Ascending aorta (tissue), 2 donors: ENCODE measurements around the gene SIRT5. TPM values are rescaled to one million over a fixed set of nuclear protein-coding genes. Genes with fewer than 3 reads are reported as not detected.
A peak's percentile ranks its signal among the peaks of the same experiment; 100 is the strongest.

ENCODE experiments used
- DNase-seq, 2 donors: peaks; one replicate each; pipeline ENCODE4 v3.0.0-alpha.2; 2019; ENCODE audit warnings: low spot score in 2 of 2
- H3K27ac ChIP-seq, 2 donors: fragments of 200-600 bp; sonication (generic); one replicate each; pipeline ENCODE4 v1.5.1; 2016 to 2017; ENCODE audit warnings: mild to moderate bottlenecking in 1 of 2
- H3K27me3 ChIP-seq: fragments of 200-600 bp; sonication (generic); one replicate; pipeline ENCODE4 v1.5.1; 2017
- H3K36me3 ChIP-seq, 2 donors: fragments of 200-600 bp; sonication (generic); one replicate each; pipeline ENCODE4 v1.5.1; 2016
- H3K4me1 ChIP-seq, 2 donors: fragments of 200-600 bp; sonication (generic); one replicate each; pipeline ENCODE4 v1.5.1; 2016 to 2017; ENCODE audit warnings: mild to moderate bottlenecking in 1 of 2
- H3K4me3 ChIP-seq, 2 donors: fragments of 200-600 bp; sonication (generic); one replicate each; pipeline ENCODE4 v1.5.1; 2016 to 2017; ENCODE audit warnings: mild to moderate bottlenecking in 1 of 2
- H3K9me3 ChIP-seq, 2 donors: fragments of 200-600 bp; sonication (generic); one replicate each; pipeline ENCODE4 v1.5.1; 2016
- CTCF ChIP-seq, 3 experiments: fragments of 200-600 bp in 2 of 3; fragments of 450-650 bp in 1 of 3; sonication (generic) in 2 of 3; IDR thresholded peaks; one replicate each; pipeline ENCODE4 v1.5.1; 2016 to 2019; ENCODE audit warnings: antibody characterized with exemption in 3 of 3, mild to moderate bottlenecking in 1 of 3, moderate library complexity in 1 of 3
- intact Hi-C: fragments of 100-400 bp; cut with DNase I; formaldehyde crosslinking; loops from one replicate; pipeline ENCODE4 v1.15.1; 2023
- total RNA-seq: library from RNA; depleted of rRNA; stranded (reverse); fragments of >200 nt; gene quantifications from one replicate; pipeline ENCODE4 v1.1.0, GENCODE V29; 2016

SIRT5 gene
- total RNA-seq, 1 donor from 2014 or later, result 3.0 TPM

GRCh38 chr6:13536796-13537526, 37.4 kb upstream of the SIRT5 start:
- Histone ChIP-seq H3K4me1 (no peaks in the 10 kb centered on the region), H3K4me3 (no peak overlapping the region), H3K27ac (no peak overlapping the region), H3K36me3 (no peaks in the 10 kb centered on the region), H3K9me3 (no peaks in the 10 kb centered on the region), H3K27me3 (no peaks in the 10 kb centered on the region)
- TF ChIP-seq CTCF (IDR thresholded peaks at IDR 0.05), result no peak
- intact Hi-C loops, result no loop called here
- DNase-seq, result no peak

GRCh38 chr6:13537527-13537897, 36.9 kb upstream of the SIRT5 start:
- no peak overlapping the region for H3K4me3 ChIP-seq
- no peak for TF ChIP-seq CTCF (IDR thresholded peaks at IDR 0.05)
- no peak overlapping the region for H3K27ac ChIP-seq
- H3K27me3 ChIP-seq, result no peaks in the 10 kb centered on the region
- no peaks in the 10 kb centered on the region for H3K4me1 ChIP-seq
- H3K36me3 ChIP-seq, result no peaks in the 10 kb centered on the region
- H3K9me3 ChIP-seq, result no peaks in the 10 kb centered on the region
- DNase-seq, result no peak
- intact Hi-C loops, result no loop called here

GRCh38 chr6:13538084-13538483, 36.3 kb upstream of the SIRT5 start:
- Histone ChIP-seq H3K4me3 (no peak overlapping the region), H3K27ac (no peak overlapping the region), H3K36me3 (no peaks in the 10 kb centered on the region), H3K4me1 (no peaks in the 10 kb centered on the region), H3K9me3 (no peaks in the 10 kb centered on the region), H3K27me3 (no peaks in the 10 kb centered on the region)
- intact Hi-C loops, result loop anchor here (1.0 to 2.0 kb wide), 2 partner anchors 155 to 202 kb away; no protein-coding TSS in a partner anchor
- TF ChIP-seq CTCF (IDR thresholded peaks at IDR 0.05), result peak; percentile 30 to 59 (median 39)
- DNase-seq, result no peak

- H3K9me3 ChIP-seq, result no peaks in the 10 kb centered on the region
- no peaks in the 10 kb centered on the region for H3K4me1 ChIP-seq
- H3K27me3 ChIP-seq, result no peaks in the 10 kb centered on the region
- no peak for DNase-seq
- H3K4me3 ChIP-seq, result no peak overlapping the region
- H3K36me3 ChIP-seq, result no peaks in the 10 kb centered on the region
- intact Hi-C loops, result loop anchor here (1.0 to 2.0 kb wide), 2 partner anchors 156 to 202 kb away; no protein-coding TSS in a partner anchor
- no peak for TF ChIP-seq CTCF (IDR thresholded peaks at IDR 0.05)
- H3K27ac ChIP-seq, result no peak overlapping the region
Measured at GRCh38 chr6:13538600-13538999, 35.8 kb upstream of the SIRT5 start.

- Histone ChIP-seq H3K36me3 (no peaks in the 10 kb centered on the region), H3K4me1 (no peaks in the 10 kb centered on the region), H3K27ac (no peak overlapping the region), H3K9me3 (no peaks in the 10 kb centered on the region), H3K4me3 (no peak overlapping the region), H3K27me3 (no peaks in the 10 kb centered on the region)
- no peak for TF ChIP-seq CTCF (IDR thresholded peaks at IDR 0.05)
- DNase-seq, result no peak
- intact Hi-C loops, result loop anchor here (2.0 kb wide), 1 partner anchor 157 kb away; no protein-coding TSS in a partner anchor
Measured at GRCh38 chr6:13539572-13539971, 34.8 kb upstream of the SIRT5 start.
